GM21381 (cell line): ENCODE results near the gene NRXN3.

ENCODE experiments used
- ATAC-seq: cut with Tn5 transposase; IDR thresholded peaks from one replicate; pipeline ENCODE4 v1.9.1; 2021; ENCODE audit warnings: mild to moderate bottlenecking, moderate library complexity; ENCODE audit not compliant: unreplicated experiment

The NRXN3 gene

DNA sequence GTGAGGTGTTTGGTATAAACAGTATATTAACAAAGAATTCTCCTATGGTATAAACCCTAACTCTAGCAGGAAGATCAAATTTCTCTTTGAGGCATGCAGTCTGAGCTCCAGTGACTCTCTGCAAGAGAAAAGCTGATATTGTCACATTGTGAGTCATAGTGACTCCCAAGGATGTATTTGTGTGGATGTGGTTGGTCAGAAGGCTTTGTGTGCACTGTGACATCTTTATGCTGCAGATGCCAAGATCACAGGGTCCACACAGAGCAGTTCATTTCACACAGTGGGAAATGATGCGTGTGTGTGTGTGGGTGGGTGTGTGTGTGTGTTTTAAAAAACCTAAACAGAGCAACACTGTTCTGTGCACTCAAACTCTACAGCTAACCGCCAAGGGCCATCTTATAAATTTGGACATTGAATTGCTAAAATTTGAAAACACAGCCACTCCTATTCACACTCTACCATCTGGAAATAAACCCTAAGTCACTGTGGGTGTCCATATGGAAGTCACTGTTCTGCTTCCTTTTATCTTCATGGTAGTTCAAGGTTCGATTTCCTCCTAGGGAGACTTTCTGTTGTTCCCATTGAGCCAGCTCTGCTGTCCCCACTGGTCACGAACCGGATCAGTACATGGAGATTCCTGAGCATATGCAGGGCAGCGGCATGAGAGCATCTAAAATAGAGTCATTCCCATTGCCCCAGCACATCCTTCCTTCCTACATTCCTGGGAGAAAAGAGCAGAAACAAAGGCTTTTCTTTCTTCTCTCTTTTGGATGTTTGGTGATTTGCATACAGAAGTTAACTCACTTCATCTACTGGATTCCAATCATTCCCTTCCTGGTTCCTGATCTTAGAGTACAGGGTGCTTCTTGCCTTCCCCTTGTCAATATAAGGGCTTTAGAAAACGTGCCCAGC, 1313.6 kb downstream of the NRXN3 start:
- ATAC-seq, result no peak

DNA sequence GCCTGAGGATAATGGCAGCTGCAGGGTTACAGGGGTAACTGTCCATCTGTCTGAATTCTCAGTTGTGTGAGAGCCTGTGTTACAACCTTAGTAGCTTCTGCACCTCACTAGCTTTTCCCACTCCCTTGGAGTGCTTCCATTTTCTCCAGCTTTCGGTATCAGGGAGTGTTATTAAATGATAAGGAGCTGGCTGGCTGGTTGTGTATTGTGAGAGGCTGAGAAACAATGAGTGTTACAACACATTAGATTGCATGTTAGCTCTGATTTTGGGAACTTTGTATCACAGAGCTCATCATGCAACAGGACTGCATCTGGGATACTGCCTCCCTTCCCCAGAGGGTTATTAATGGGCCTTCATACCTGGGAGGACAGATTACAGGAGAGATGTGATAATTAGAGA, 1317.5 kb downstream of the NRXN3 start:
- no peak for ATAC-seq

DNA sequence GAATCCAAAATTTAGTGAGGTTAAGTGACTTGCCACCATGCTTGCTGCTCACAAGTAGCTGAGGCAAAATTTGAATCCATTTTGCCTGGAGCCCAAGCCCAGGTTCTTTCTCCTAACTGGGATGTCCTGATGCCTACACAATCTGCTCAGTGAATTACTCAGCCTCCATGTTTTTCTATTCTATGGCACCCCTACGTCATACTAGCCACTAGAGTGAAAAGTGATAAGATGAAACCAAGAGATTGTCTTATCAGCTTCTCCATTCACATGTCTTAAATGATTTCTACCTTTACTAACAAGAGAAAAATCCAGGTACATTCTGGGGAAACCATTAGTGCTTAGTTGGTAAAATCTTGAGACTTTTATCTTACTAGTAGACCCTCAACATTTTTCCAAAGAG, 1321.0 kb downstream of the NRXN3 start:
- no peak for ATAC-seq

DNA sequence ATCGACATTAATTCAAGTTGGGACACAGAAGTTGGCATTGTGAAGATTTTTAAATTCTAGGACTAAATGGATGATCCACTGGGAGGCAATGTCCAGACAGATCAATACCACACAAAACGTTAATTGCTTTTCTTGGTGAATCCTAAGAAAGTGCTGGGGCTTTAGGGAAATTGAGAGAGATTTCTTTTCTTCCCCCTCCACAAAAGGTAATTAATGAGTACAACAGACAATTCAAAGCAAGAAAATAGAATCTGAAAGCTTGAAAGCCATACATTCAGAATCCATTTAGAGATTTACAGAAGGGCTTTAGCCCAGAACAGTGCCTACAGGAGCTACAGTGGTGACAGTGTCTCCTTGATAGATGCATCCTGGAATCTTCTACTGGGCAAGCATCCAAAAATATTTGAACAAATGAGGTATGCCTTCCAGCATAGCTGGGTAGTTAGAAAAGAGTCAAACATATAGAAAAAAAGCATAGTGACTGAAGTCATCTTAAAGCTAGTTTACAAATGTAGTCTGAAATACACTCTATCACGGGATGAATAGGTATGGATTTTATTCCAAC, 1323.0 kb downstream of the NRXN3 start:
- no peak for ATAC-seq

DNA sequence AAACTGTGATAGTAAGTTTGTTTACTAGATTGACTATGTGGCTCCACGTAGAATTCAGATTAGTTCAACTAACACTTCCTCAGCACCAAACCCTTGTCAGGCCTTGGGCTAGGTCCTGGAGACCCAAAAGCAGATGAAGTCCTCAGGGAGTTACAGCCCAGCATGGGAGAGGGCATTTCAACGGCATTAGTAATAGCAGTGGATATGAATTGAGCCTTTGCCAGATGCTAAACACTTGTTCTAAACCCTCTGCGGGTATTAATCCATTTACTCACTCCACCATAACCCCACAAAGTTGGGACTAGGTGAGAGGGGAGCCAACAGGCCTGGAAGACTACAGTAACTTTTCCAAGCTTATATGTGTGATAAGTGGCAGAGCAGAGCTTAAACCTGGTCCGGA, 1326.5 kb downstream of the NRXN3 start:
- no peak for ATAC-seq

DNA sequence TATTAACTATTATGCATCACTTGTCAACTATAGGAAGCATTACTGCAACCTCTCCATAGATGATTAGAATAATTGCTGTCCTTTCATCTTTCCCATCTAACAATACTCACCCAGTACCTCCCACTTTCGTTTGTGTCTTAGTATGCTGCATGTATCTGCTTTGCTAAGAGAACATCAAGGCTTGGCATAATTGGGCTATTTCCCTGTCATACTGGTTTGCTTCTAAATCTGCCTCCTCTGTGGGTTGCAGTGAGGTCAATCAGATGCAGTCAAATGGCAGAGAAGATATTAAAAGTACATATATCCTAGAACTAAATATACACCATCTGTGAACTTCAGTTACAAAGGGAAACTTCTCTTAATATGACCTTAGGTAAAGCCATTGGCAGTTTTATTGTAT, 1330.3 kb downstream of the NRXN3 start:
- no peak for ATAC-seq

DNA sequence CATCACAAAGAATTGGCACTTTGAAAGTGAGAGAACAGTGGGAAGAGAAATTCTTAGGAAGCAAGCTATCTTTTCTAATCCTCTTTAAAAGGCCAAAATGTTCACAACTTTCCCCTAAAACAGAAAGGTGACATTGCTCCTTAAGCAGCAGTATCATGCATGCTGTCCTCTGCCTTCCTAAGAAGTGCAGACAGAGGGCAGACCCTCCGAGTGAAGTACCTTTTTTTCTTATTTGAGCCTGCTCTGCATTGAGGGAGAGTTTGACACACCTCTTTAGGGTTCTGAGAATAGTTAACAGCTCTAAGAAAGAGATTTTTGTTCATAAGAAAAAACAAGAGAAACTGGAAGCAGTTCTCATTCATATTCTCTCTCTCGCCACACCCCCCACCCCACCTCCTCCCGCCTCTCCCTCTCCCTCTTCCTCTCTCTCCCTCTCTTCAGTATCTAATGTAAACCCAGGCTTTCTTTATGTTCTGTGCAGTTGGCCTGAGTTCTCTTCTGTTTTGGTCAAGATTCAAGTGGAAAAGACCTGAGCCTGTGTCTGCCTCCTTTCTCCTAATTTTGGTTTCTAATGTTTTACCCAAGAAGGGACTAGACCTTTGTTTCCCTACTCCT, 1332.1 kb downstream of the NRXN3 start:
- no peak for ATAC-seq

DNA sequence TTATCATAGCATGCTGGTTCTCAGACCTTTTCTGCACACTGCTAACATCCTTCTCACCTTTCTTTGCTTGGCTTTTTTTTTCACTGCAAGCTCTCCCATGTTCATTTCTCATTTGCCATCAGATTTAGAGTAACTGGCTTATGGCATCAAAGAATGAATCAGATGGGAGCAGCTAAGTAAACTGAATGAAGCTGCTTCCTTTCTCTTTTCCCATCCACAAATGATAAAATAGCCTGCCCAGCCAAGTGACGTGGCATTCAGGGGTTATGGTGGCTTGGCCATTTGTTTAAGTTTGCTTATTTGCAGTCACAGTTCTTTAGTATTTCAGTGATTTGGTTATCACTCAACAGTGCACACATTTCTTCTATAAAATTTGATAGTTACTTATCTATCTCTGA, 1332.6 kb downstream of the NRXN3 start:
- no peak for ATAC-seq

DNA sequence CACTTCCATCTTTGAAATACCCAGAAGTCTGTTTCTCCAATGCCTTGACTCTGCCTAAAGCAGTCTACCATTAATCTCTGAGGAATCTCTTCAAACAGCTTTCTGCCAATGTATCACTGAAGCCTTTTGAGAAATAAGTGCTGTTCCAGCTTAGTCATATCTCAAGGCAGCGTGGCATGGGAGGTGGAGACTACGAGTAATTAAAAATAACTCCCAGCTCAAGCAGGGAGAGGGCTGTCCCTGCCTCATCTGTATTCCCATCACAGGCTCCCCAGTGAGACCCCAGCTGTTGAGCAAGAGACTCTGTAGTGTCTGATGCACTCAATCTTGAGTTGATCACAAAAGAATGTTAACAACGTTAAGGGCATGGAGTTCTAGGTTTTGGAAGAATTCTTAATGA, 1340.5 kb downstream of the NRXN3 start:
- no peak for ATAC-seq

DNA sequence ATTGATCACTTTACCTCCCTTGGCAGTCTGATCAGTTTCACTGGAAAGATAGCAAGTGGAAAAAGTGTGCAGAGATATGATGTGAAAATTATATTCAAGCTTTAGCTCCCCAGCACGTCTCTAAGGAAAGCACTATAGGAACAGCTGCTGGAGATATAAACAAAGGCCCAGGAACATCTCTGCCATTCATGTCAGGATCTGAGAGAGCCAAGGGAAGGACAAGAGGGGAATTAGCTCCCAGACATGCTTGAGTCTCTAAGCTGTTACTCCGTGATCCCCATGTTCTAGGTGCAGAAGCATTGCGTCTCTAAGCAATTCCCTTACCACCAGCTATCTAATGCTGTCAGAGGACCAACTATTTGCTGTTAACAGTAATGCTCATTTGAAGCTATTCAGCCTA, 1341.0 kb downstream of the NRXN3 start:
- ATAC-seq, result no peak

DNA sequence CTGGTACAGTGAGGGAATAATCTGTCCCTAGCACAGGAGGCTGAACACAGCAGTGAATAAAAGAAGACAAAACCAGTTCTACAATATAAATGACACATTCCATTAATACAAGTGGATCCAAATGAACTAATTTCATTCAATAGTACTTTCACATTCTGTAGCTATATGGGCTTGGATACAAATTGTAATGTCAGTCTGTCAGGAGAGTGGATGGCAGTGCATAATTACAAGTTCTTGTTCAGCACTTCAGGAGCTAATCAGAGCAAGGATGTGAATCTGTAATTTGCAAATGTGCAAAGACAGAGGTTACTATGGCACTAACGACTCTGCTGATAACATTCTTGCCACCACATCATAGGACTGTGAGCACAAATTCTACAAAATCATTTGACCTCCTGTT, 1343.3 kb downstream of the NRXN3 start:
- no peak for ATAC-seq

DNA sequence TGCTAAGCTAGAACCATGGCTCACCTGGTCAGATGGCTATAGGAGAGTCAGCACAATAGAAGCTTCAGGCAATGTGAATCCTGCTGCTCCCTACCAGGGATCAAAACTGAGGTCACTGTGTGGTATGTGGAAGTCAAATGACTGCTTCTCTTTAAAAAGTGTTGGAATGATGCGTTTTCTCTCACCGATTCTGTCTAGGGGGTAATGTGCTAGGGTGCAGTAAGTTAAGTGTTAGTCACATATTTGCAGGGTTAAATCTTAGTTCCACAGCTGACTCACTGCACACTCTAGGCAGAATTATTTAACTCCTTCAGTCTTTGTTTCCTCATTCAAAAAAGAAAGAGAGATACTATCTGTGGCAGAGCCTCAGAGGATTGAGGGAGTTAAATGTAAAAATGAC, 1344.5 kb downstream of the NRXN3 start:
- no peak for ATAC-seq

DNA sequence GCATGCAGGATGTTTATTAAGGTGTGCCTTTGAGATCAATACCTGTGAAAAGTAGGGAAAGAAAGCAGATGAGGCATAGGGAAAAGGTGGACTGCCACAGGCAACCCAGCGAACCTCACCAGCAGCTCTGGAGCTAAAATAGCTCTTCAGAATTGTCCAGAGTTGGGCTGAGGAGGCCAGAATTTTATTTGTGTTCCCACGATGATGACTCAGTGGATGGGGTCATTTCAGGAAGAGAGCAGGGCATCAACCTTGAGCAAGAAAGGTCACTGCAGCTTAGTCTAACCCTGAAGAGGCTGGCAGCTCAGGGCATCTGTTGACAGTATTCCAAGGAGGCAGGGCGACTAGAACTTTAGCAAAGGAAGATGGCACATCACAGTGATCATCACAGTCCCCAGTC, 1345.0 kb downstream of the NRXN3 start:
- no peak for ATAC-seq

DNA sequence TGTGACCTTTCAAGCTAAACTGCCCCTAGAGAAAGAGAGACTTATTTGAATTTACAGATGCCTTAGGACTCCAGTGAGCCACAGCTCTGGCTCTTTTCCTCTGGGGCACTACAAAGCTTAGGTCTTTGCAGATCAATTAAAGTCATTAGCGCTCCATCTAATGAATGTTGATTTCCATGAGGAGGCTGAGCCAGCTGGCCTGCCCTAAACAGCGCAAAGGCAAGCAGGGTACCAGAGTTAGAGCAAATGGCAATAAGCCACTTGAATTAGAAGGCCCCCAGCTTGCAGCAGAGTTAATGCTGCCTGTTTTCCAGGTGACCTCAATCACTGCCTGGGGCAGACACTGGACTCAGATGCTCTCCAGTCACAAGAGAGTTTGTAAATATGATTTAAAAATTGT, 1345.8 kb downstream of the NRXN3 start:
- ATAC-seq, result no peak

DNA sequence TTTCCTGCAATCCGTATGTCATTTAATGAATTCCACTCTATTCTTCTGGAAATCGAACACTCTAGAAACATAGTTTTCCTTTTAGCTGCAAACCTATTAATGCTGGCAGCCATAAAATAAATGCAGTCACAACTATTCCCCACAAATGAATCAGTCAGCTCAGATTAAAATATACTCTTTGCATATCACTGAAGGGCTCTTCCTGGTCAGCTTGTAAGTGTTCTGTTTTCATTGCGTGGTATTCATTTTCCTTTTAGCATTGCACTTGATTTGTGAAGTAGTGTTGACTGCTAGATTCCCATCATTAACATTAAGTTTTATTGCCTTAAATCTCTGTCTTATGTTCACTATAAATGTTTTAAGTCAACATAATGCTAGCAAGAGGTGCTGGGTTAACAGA, 1355.2 kb downstream of the NRXN3 start:
- no peak for ATAC-seq

DNA sequence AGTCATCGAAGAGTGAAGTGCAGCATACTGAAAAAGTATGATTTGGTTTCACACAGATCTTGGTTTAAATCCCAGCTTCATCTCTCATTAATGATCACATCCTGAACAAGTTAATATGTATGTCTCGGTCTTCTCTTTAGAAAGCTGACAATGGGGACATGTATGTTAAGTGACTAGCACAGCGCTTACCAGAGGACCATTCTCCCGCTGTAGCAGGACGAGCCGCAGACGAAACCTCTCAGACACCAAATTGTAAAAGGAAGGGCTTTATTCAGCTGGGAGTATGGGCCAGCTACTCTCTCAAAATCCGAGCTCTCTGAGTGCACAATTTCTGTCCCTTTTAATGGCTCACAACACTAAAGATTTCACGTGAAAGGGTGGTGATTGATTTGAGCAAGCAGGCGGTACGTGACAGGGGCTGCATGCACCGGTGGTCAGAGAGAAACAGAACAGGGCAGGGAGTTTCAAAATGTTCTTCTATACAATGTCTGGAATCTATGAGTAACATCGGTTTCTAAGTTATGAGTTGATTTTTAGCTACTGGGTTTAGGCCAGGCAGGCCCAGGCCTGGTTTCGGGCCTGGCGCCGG, 1358.7 kb downstream of the NRXN3 start:
- ATAC-seq, result no peak

DNA sequence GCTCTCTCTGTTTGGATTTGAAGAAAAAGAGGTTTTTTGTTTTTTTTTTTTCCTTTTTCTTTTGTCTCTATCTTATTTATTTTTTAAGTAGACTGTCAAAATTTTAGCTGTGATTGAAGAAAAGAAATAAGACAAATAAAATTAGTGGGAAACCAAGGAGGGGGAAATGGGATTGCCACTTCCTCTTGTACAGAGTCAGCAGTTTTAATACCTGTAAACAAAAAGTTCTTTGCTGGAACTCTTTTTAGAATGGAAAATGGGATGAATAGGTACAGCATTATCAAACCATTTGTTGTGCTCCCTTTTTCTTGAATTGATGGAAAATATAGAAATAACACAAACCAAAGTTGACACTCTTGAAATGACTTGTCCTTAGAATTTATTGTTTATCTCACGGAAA, 1360.4 kb downstream of the NRXN3 start:
- ATAC-seq, result no peak

DNA sequence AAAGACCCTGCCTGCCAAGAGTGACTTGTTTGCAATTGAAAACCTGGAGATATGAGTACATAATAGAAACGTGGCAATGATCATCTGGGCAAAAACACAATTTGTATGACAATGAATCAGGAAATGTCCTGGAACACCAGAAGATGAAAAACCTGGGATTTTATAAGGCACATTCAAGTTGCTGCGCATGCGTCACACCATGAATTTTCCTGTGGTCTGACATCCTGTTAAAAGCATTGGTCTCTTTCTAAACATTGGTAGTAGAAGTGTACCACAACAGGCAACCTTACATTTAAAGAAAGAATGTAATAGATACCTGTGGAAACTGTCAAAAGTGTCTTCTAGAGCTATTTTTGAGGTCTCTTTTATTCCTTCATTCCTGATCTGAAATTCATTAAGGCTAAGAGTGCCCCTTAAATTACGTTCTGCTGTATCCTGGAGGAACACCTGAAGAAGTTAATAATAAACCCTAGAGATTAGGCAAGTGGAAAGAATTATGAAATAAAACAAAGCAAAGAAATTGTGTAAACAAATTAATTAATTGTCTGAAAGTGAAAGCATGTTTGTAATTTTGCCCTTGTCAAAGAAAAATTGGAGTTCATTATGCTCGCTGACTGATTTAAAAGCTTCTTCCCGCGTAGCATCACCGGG, 1364.7 kb downstream of the NRXN3 start:
- ATAC-seq, result no peak

DNA sequence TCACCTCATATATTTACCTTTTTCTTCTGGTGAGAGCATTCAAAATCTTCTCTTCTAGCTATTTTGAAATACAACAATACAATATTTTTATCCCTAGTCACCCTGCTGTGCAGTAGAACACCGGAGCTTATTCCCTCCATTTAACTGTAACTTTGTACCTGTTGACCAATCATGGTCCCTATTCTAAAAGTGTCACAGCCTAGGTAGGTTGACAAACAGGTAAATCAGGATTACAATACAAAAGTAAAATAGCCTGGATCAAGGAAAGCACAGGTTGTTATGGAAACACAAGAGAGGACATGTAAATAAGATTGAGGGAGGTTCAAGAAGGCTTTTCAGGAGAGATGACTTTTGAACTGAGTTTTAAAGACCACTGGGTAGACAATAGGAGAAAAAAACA, 1370.2 kb downstream of the NRXN3 start:
- ATAC-seq, result no peak

DNA sequence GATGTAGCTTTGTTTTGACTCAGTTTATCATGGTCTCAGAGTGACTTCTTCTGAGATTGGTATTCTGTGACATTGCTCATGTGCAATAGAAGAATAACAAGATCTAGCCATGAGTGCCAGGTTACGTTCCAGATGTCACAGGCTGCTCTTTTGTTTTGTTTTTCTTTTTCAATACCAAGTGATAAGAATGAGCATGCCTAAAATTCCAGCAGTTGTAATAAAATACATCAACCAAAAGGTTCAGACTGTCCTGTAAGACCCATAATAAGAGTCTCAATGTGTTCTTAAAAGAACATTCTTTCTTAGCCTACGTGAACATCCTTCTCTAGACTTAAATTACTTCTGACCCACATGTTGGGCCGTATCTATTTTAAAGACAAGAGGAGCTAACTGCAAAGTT, 1371.9 kb downstream of the NRXN3 start:
- ATAC-seq, result no peak

DNA sequence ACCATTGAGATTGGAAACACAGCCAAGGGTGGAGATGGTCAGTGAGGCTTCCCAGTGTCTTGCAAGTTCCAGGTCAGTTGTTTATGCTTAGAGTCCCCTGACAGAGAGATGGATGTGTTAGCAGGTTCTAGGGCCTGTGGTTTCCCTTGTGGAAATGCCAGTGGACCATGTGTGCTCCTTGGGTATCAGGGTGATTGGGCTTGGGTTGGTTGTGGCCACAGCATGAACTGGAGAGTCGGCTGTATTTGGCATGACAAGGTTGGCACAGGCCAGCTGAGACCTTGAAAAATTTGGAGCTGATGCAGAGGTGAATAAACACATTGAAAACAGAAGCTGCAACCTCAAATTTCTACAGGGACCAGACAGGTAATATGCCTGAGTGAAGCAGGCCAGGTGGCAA, 1373.2 kb downstream of the NRXN3 start:
- no peak for ATAC-seq
